T-helper 22 cell (primary cell): ENCODE data around the gene CCNJL.

Experiments used
- DNase-seq: peaks from one replicate; pipeline ENCODE4 v3.0.0-alpha.2; 2020; ENCODE audit warnings: low read depth

CCNJL gene

GRCh38 chr5:160330212-160330611, 17.8 kb upstream of the CCNJL start:
- no peak for DNase-seq

- DNase-seq, result no peak
Observed at GRCh38 chr5:160327818-160328217, 15.5 kb upstream of the CCNJL start.

GRCh38 chr5:160326981-160327380, 14.6 kb upstream of the CCNJL start:
- no peak for DNase-seq

DNA sequence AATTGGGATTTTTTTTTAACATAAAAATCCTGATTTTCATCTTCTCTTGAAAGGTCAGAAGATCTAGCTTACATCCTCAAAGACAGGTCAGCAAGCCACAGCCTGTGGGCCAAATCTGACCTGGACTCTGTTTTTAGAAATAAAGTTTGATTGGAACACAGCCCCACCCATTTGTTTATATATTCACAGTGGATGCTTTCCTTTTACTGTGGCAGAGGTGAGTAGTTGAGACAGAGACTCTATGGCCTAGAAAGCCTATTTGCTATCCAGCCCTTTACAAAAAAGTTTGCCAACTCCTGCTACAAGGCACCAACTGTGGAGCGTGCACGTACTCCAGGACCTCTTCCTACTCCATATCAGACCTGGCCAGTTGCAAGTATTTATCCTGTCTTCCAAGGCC, 13.4 kb upstream of the CCNJL start:
- no peak for DNase-seq

DNA sequence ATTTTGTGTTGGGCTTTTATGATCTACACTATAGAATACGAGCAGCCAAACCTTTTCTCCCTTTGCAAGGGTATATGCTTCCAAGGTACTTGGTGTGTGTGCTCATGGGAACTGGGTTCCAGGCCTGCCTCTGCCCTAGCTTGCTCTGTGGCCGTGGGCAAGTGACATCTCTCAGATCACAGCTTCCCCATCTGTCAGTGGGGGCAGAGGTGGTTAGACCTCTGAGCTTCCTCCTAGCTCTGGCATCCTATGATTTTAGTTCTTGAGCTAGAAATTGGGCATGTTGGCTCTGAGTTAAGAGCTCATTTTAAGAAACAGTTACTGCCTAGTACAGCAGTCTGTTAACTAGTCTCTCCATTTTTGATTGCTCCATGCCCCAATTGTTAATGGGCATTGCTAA, 12.5 kb upstream of the CCNJL start:
- no peak for DNase-seq

DNA sequence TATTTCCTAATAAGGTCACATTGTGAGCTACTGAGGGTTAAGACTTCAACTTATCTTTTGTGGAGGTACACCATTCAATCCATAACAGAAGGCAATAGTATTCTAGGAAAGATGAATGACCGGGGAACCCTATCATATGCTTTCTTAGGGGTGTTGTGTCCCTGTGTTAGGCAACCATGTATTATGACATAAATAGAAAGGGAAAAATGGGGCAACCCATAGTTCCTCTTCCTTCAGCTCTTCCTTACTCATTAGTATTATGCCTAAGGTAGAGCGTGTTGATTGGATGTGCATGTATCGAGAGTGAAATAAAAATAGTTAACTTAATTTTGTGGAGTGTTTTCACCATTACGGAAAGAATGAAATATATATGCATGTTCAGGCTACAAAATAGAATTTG, 6.0 kb upstream of the CCNJL start:
- DNase-seq, result no peak

GRCh38 chr5:160317434-160317833, 5.1 kb upstream of the CCNJL start:
- DNase-seq, result no peak

GRCh38 chr5:160315968-160316367, 3.6 kb upstream of the CCNJL start:
- no peak for DNase-seq

- DNase-seq, result no peak
Observed at GRCh38 chr5:160312960-160313727, 780 bp upstream of the CCNJL start.

GRCh38 chr5:160311491-160312133, 752 bp downstream of the CCNJL start:
- DNase-seq, result no peak

DNA sequence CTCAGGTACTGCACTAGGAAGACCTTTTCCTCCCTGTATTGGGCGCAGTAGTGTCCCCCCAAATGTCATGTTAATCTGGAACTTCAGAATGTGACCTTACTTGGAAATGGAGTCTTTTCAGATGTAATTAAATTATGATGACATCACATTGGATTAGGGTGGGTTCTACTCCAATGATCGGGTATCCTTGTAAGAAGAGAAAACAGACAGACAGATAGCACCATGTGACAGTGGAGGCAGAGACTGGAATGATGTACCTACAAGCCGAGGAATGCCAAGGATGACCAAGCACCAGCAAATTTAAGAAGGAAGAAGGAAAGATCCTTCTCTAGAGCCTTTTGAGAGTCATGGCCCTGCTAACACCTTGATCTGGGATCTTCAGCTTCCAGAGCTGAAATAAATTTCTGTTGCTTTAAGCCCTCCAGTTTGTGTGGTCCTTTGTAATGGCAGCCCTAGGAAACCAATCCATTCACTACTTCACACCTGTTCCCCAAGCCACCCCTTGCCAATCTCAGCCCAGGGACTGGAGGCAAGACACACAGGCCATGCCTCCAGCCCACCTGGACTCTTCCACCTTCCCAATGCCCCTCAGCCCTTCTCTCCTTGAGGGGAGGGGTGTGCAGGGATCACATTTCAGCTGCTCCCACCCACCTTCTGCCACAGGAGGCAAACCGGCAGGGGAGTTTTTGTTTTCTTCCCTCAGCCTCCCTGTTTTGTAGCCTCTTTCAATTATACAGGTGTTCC, 1.6 kb downstream of the CCNJL start:
- no peak for DNase-seq

DNA sequence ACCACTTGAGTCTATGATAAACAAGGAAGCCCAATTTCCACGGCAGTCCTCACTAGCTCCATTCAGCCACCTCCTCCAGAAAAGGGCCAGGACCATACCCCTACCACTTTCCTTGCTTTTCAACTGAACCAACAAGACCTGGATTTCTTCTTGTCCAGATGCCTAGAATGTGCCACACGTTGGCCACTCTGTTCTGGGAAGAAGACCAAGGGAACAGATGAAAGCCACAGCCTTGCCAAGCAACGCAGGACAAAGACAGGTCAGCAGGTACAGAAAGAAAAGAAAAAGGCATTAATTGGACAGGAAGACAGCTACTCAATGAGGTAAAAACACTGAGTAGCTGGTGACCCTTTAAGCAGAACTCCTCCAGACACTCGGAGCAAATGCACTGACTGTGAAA, 2.2 kb downstream of the CCNJL start:
- no peak for DNase-seq

- DNase-seq, result no peak
Observed at GRCh38 chr5:160306696-160307095, 5.7 kb downstream of the CCNJL start.

DNA sequence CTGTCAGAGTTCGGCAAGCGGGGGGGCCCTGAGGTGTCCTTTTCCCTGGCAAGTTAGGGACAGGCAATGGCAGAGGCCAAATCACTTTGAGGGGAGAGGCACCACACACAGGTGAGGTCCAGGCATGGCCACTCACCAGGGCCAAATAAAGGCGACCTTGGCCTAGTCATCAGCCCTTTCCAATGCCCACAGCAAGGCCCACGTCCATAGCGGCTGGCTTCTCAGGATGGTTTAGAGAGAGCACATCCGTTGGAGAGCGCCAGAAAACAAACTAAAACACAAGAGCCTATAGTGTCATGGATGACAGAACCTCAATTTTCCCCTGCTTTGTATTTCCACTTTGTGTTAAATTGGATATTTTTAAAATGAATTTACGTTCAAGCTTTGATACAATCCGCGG, 7.0 kb downstream of the CCNJL start:
- DNase-seq, result no peak

GRCh38 chr5:160303690-160304089, 8.7 kb downstream of the CCNJL start:
- DNase-seq, result no peak

GRCh38 chr5:160298189-160298588, 14.2 kb downstream of the CCNJL start:
- DNase-seq, result no peak

- no peak for DNase-seq
Observed at GRCh38 chr5:160297776-160298175, 14.6 kb downstream of the CCNJL start.

DNA sequence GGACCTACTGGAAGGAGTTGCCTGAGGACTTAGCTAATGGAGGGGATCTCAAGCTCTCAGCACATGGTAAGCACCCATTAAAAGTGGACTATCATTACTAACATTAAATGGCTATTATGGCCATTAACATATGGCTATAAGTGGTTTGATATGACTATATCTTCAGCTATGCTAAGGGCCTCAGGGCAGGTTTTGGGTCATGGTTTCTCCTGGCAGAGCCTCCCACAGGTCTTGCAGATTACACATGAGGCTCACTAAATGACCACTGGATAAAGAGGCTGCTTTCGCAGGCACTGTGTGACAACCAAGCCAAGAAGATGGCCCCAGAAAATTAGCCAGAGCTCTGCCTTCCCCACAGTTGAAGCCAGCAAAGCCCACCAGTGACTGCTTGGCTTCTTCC, 15.4 kb downstream of the CCNJL start:
- no peak for DNase-seq

DNA sequence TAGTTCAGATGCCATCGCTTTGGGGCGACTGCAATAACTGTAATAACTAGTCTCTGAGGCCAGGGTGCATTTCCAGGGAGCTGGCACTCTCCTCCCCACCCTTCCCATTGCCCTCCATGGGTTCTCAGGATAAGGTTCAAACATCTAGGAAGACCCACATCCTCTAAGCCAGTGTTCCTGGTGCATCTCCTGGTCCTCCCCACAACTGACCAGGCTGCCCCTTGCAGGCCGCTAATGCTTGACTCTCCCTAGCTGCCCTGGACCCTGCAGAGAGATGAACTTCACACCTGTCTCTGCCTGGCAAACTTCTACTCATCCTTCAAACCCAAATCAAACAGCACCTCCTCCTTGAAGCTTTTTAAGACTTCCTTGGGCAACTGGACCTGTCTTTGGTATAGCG, 15.9 kb downstream of the CCNJL start:
- no peak for DNase-seq

DNA sequence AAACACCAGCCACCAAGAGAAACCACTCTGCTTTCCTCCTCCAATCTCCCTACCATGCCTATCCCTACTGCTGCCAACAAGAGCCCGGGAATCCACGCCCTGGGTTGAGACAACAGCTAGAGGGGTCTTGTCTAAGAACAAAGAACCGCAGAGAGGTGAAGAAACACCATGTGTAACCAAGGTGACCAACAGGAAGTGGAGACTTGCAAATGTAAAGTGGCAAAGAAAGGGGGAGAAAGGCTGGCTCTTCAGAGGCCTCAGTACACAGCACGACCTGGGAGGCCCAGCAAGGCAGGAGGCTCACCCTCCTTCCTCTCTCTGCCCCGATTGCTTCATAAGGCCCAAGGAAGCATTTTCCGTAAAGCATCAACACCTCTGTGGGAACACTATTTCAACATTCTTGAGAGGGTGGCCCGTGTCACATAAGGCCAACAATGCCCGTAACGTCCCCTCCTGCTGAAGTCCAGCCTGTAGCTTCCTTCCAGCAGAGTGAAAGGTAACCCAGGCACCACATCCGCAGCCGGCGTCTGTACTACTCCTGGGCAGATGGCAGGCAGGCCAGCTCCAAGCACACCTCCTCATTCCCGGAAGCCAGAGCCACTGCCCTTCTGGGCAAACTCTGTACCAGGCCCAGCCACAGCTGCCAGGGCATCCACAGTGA, 18.3 kb downstream of the CCNJL start:
- no peak for DNase-seq

DNA sequence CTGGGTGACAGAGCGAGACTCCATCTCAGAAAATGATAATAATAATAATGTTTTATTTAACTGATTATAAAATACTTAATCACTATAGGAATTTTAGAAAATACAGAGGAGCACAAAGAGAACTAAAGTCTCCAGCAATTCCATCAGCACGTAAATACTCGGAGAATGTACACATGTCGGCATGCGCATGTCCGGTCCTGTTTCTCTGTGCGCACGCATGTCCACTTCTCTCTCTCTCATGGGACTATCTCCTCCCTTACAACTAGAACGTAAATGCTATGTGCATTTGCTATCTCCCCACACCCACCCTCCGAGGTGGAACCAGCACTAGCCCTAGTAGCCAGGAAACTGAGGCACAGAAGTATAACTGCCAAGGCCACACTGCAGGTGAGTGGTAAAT, 19.0 kb downstream of the CCNJL start:
- DNase-seq, result no peak

DNA sequence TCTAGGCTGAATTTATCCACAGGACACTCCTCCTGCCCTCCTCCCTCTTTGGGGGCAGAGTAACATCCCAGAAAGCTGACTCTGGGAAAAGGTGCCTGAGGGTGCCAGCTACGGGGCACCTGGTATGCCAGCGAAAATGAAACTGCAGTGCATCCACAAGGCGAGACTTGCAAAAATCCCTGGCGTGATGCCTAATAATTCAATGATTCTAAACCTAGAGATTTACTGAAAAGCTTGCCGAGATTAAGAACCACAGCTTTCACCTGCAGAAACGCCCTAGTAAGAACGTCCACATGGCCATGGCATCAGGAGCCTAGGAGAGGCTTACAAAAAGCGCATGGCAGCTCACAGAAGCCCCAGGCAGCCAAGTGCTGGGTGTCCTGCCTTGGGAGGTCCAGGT, 20.9 kb downstream of the CCNJL start:
- DNase-seq, result no peak

DNA sequence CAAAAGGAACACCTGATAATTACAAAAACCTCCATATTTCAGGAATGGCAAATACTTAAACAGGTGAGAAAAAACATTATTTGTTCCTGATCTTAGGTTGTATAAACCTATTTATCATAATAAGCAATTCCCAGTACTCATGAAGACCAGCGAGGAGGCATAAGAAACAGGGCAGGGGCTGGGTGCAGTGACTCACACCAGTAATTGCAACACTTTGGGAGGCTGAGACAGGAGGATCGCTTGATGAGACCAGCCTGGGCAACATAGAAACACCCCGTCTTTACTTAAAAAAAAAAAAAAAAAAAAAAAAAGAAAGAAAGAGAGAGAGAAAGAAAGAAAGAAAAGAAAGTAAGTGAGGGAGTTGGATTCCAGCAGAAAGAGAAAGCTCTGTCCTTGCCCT, 21.6 kb downstream of the CCNJL start:
- DNase-seq, result no peak
